ENCODE measurements around the gene DNAJB12. TPM values are rescaled to one million over a fixed set of nuclear protein-coding genes. Genes with fewer than 3 reads are reported as not detected.
"Not testable (repeated sequence)": the region's sequence is repeated elsewhere in the genome, so short reads cannot be mapped to it uniquely, and the experiment has no call there.

Gene DNAJB12
- total and polyA plus RNA-seq, 3 donors from 2014 or later: 50.3 to 57.6 (median 52.4) TPM

GRCh38 chr10:72389014-72389413 is 34.3 kb upstream of the DNAJB12 start:
- TF ChIP-seq POLR2A (IDR thresholded peaks at IDR 0.05): no peak
- TF ChIP-seq CTCF (IDR thresholded peaks at IDR 0.05): no peak
- Histone ChIP-seq H3K36me3 (ENCODE audit: low read depth, missing control alignments) (no peaks in the 10 kb centered on the region), H3K4me3 (no peak overlapping the region), H3K27me3 (no peaks in the 10 kb centered on the region), H3K4me1 (no peaks in the 10 kb centered on the region), H3K27ac (no peak overlapping the region), H3K9me3 (no peaks in the 10 kb centered on the region)
- intact Hi-C loops (cut with DNase I; ENCODE audit: low total_unique reads): no loop called here
- 86 to 87% methylated on average over 1 of the region's 1 CpG for WGBS, 2 donors
- DNase-seq: no peak

GRCh38 chr10:72388062-72388461 is 33.3 kb upstream of the DNAJB12 start:
- H3K4me3 ChIP-seq: no peak overlapping the region
- H3K27me3 ChIP-seq: no peaks in the 10 kb centered on the region
- WGBS, 2 donors: 93 to 95% methylated on average over 5 of the region's 5 CpGs
- H3K4me1 ChIP-seq: no peaks in the 10 kb centered on the region
- H3K9me3 ChIP-seq: no peaks in the 10 kb centered on the region
- no peak overlapping the region for H3K27ac ChIP-seq
- intact Hi-C loops (cut with DNase I; ENCODE audit: low total_unique reads): no loop called here
- H3K36me3 ChIP-seq (ENCODE audit: low read depth, missing control alignments): no peaks in the 10 kb centered on the region
- no peak for DNase-seq
- no peak for TF ChIP-seq CTCF (IDR thresholded peaks at IDR 0.05)
- no peak for TF ChIP-seq POLR2A (IDR thresholded peaks at IDR 0.05)

- Histone ChIP-seq H3K4me1 (no peaks in the 10 kb centered on the region), H3K27ac (no peak overlapping the region), H3K36me3 (ENCODE audit: low read depth, missing control alignments) (no peaks in the 10 kb centered on the region), H3K9me3 (no peaks in the 10 kb centered on the region), H3K4me3 (no peak overlapping the region), H3K27me3 (no peaks in the 10 kb centered on the region)
- no peak for DNase-seq
- TF ChIP-seq CTCF (IDR thresholded peaks at IDR 0.05) (no peak), POLR2A (IDR thresholded peaks at IDR 0.05) (no peak)
- intact Hi-C loops (cut with DNase I; ENCODE audit: low total_unique reads): no loop called here
- WGBS, 2 donors: 64 to 76% methylated on average over 3 of the region's 3 CpGs
Observed at GRCh38 chr10:72386916-72387586, 32.3 kb upstream of the DNAJB12 start.

GRCh38 chr10:72385724-72386123 is 31.0 kb upstream of the DNAJB12 start:
- H3K9me3 ChIP-seq: no peaks in the 10 kb centered on the region
- no peak for DNase-seq
- H3K27ac ChIP-seq: no peak overlapping the region
- intact Hi-C loops (cut with DNase I; ENCODE audit: low total_unique reads): no loop called here
- no peaks in the 10 kb centered on the region for H3K4me1 ChIP-seq
- 89 to 100% methylated on average over 4 of the region's 4 CpGs for WGBS, 2 donors
- no peak overlapping the region for H3K4me3 ChIP-seq
- no peaks in the 10 kb centered on the region for H3K27me3 ChIP-seq
- no peak for TF ChIP-seq POLR2A (IDR thresholded peaks at IDR 0.05)
- TF ChIP-seq CTCF (IDR thresholded peaks at IDR 0.05): no peak
- H3K36me3 ChIP-seq (ENCODE audit: low read depth, missing control alignments): no peaks in the 10 kb centered on the region

- H3K27me3 ChIP-seq; H3K9me3 ChIP-seq; DNase-seq; intact Hi-C loops (cut with DNase I; ENCODE audit: low total_unique reads); H3K27ac ChIP-seq; H3K4me3 ChIP-seq; H3K36me3 ChIP-seq (ENCODE audit: low read depth, missing control alignments); H3K4me1 ChIP-seq: not testable (repeated sequence)
- WGBS, 2 donors: 83 to 84% methylated on average over 7 of the region's 7 CpGs
Observed at GRCh38 chr10:72384982-72385381, 30.3 kb upstream of the DNAJB12 start.

Measured in testis (tissue), 3 donors.